Mucosa of descending colon (tissue), 3 donors: ENCODE measurements around the gene OR56A1. TPM values are rescaled to one million over a fixed set of nuclear protein-coding genes. Genes with fewer than 3 reads are reported as not detected.
"Not testable (repeated sequence)": the region's sequence is repeated elsewhere in the genome, so short reads cannot be mapped to it uniquely, and the experiment has no call there.

Source experiments
- ATAC-seq: fragments of 200-7000 bp; cut with Tn5 transposase; one replicate; pipeline ENCODE4 v1.9.1; 2020; ENCODE audit warnings: mild to moderate bottlenecking, moderate library complexity
- DNase-seq, 3 donors: peaks; one replicate each; pipeline ENCODE4 v3.0.0-alpha.2; 2020
- H3K36me3 ChIP-seq: fragments of 200-600 bp; one replicate; pipeline ENCODE4 v1.8.0; 2021; ENCODE audit warnings: low read depth, mild to moderate bottlenecking
- H3K4me1 ChIP-seq: fragments of 200-600 bp; one replicate; pipeline ENCODE4 v1.8.0; 2021; ENCODE audit warnings: low read depth, mild to moderate bottlenecking
- H3K4me3 ChIP-seq: fragments of 200-600 bp; one replicate; pipeline ENCODE4 v1.8.0; 2021; ENCODE audit warnings: mild to moderate bottlenecking
- H3K9me3 ChIP-seq: fragments of 200-600 bp; one replicate; pipeline ENCODE4 v1.8.0; 2021; ENCODE audit warnings: mild to moderate bottlenecking
- intact Hi-C, 2 donors: fragments of 100-400 bp; cut with DNase I in 1 of 2; cut with micrococcal nuclease in 1 of 2; formaldehyde crosslinking; loops; one replicate each; pipeline versions ENCODE4 v1.11.0 to v1.11.1; 2022; cut with DNase I, micrococcal nuclease
- long read RNA-seq, 2 donors: library from polyadenylated mRNA; unstranded; transcript quantifications; one replicate each; pipeline ENCODE4 v2.0.0, GENCODE V29; 2019 to 2021
- total RNA-seq, 3 donors: library from RNA; stranded (reverse); fragmentation: NEBNext Ultra II Directional in 2 of 3; extraction: Animal tissue kit (Norgen Biotek cat#: 25700) in 2 of 3; gene quantifications; one replicate each; pipeline versions ENCODE4 v1.2.1 to v1.2.4, GENCODE V29; 2021 to 2023
- TF ChIP-seq, protein P1 (sequence below): fragments of 200-600 bp; IDR thresholded peaks from one replicate; pipeline ENCODE4 v1.8.0; 2022; ENCODE audit warnings: antibody characterized with exemption, mild to moderate bottlenecking
- donor health status: DM: no; HTN: no; CAD: no; lungs with moderate emphysema.
- donor health status: DM: no; HTN: no; CAD: no.
- donor health status: DM: no; HTN: yes; CAD: no.

OR56A1 gene, protein sequence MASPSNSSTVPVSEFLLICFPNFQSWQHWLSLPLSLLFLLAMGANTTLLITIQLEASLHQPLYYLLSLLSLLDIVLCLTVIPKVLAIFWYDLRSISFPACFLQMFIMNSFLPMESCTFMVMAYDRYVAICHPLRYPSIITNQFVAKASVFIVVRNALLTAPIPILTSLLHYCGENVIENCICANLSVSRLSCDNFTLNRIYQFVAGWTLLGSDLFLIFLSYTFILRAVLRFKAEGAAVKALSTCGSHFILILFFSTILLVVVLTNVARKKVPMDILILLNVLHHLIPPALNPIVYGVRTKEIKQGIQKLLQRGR
- total RNA-seq, result under 1 TPM; 0.03 to 0.09 (median 0.05) TPM
- long read RNA-seq, donor 1, result 0 reads
- long read RNA-seq, donor 2, result 0 reads

DNA sequence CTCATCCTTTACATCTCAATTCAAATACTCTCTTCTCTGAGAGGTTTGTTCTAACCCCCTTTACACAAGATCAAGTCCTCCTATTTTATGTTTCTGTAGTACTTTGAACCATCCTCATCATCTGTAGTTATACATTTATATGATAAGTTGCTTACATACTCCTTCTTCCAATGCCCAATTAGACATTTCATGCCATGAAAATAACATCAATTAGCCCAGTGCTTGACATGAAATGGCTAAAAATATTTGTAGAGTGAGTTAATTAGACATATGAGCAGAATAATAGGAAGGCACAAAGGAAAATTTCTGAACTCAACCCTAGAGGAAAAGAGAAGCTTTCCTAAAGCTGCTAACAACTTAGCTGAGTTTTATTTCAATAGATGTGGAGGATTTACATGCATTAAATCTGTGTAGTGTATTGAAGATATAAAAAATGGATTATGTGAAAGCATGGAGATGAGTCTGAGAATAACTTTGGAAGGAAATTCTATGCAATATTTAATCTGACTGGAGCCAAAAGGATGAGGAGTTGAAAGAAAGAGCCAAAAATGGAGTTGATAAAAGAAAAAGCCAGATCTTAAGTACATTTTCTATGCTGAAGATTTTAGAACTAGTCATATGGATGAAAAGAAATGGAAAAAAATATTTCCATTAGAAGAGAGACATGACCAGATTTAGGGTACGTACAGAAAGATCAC lies at the start of gene OR56A1:
Gene OR56A1, minus strand, starts transcription at position 51 of the 698 bp plus-strand sequence. CDS start 3,066 bp downstream, outside the sequence.
- H3K9me3 ChIP-seq, result no peaks in the 10 kb centered on the region
- TF ChIP-seq, protein P1, sequence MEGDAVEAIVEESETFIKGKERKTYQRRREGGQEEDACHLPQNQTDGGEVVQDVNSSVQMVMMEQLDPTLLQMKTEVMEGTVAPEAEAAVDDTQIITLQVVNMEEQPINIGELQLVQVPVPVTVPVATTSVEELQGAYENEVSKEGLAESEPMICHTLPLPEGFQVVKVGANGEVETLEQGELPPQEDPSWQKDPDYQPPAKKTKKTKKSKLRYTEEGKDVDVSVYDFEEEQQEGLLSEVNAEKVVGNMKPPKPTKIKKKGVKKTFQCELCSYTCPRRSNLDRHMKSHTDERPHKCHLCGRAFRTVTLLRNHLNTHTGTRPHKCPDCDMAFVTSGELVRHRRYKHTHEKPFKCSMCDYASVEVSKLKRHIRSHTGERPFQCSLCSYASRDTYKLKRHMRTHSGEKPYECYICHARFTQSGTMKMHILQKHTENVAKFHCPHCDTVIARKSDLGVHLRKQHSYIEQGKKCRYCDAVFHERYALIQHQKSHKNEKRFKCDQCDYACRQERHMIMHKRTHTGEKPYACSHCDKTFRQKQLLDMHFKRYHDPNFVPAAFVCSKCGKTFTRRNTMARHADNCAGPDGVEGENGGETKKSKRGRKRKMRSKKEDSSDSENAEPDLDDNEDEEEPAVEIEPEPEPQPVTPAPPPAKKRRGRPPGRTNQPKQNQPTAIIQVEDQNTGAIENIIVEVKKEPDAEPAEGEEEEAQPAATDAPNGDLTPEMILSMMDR, result no peak
- H3K36me3 ChIP-seq, result no peaks in the 10 kb centered on the region
- H3K4me1 ChIP-seq, result no peaks in the 10 kb centered on the region
- H3K4me3 ChIP-seq, result no peak within 1 kb of the TSS
- no peak for ATAC-seq
- no peak for DNase-seq
- intact Hi-C loops, result no loop called here

DNA sequence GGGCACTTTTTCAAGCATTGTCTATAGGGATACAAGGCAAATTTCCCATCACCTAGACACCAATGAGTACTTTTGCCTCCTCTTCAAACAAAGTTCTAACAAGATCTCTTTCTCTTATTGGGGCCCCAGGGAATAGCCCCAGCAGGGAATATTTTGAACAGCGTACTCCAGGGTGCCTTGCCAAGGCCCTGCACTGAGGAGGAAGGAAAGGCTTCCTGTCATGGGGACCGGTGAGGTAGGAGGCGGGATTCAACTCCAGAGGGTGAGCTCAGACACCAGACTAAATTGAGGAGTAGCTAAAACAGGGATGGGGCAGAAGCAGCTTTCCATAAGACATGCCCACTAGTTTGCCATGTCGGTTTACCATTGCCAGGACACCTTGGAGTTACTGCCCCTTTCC lies 48.9 kb upstream of the OR56A1 start:
- no peak for DNase-seq
- H3K4me1 ChIP-seq, result no peaks in the 10 kb centered on the region
- H3K4me3 ChIP-seq, result no peak overlapping the region
- intact Hi-C loops, result no loop called here
- ATAC-seq, result no peak
- H3K9me3 ChIP-seq, result peaks cover 8% of the 10 kb centered on the region
- TF ChIP-seq, protein P1, result no peak
- no peaks in the 10 kb centered on the region for H3K36me3 ChIP-seq

DNA sequence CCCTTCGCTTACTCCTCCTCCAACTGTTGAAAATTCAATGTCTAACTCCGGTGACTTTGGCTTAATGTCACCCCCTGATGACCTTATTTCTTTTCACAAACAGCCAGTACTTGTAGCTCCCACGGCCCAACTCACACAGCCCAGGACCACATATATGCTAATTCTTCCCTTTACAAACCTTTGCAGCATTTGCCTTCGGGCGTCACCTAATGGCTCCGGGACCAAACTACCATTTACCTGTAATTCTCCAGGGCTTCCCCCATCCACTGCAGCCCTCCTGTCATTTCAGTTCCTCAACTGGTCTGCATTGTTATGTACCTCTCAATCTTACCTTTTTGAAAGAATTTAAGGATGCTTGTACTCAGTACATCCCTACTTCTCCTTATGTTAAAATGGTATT lies 47.2 kb upstream of the OR56A1 start:
- ATAC-seq (no peak), DNase-seq (no peak)
- H3K36me3 ChIP-seq, result no peaks in the 10 kb centered on the region
- no peak overlapping the region for H3K4me3 ChIP-seq
- H3K4me1 ChIP-seq, result no peaks in the 10 kb centered on the region
- peaks cover 8% of the 10 kb centered on the region for H3K9me3 ChIP-seq
- TF ChIP-seq, protein P1, result no peak
- intact Hi-C loops, result no loop called here

DNA sequence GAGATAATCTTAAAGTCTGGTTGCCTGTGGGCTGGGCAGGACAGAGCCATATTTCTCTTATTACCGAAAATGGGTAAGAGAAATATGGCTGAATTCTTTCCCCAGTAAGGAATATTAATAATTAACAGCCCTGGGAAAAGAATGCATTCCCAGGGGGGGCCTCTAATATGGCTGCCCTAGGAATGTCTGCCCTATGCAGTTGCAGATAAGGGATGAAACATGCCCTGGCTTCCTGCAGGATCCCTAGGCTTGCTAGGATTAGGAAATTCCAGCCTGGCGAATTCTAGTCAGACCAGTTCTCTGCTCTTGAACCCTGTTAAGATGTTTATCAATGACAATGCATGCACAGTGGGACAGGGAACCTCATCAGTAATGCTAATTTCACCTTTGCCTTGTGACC lies 45.9 kb upstream of the OR56A1 start:
- H3K4me3 ChIP-seq, ATAC-seq, H3K4me1 ChIP-seq, intact Hi-C loops, H3K36me3 ChIP-seq, H3K9me3 ChIP-seq, DNase-seq: not testable (repeated sequence)

DNA sequence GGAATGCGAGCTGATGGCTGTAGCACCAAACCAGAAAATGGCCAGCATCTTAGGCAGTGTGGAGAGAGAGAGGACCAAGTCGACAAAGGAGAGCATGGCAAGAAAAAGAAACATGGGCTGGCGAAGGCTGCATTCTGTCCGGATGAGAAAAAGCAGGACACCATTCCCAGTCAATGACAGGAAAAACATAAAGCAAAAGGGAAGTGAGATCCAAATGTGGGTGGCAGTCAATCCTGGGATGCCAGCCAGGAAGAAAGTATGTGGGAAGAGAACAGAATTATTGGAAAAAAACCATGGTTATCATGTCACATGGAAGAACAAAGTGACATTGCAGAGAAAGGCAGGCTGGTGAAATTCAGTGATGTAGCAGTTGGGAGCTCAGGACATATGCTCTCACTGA lies 36.9 kb upstream of the OR56A1 start:
- no peaks in the 10 kb centered on the region for H3K9me3 ChIP-seq
- DNase-seq (no peak), ATAC-seq (no peak)
- TF ChIP-seq, protein P1, result no peak
- H3K4me1 ChIP-seq, result no peaks in the 10 kb centered on the region
- no peak overlapping the region for H3K4me3 ChIP-seq
- intact Hi-C loops, result no loop called here
- H3K36me3 ChIP-seq, result no peaks in the 10 kb centered on the region

DNA sequence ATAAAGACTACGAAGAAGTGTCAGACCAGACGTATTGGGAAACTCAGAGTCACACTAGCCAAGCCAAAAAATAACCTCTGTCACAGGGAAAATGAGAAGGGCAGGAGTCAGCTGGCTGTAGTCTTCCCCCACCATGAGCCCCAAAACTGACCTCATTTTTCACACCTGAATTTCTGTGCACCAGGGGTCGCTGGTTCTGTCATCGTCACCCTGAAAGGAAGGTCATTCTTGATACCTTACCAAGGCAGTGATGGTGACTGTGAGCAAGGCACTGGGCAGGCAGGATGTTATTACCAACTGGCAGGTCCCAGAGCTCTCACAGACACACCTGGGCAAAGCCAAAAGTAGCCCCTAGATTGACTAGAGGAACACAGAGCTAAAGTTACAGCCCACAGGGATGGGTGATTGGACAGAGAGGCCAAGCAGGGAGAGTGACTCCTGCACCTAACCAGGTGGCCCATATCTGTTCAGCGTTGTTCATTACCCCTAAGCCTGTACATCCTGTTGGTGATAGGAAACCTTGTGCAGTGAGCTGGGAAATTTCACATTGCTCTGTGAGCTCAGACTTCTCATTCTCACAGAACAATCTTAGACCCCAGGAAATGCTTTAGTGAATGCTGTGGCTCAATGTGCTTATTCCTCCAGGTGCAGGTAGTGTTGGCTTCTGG lies 32.3 kb upstream of the OR56A1 start:
- ATAC-seq (no peak), DNase-seq (no peak)
- Histone ChIP-seq H3K4me3 (no peak overlapping the region), H3K9me3 (no peaks in the 10 kb centered on the region), H3K4me1 (no peaks in the 10 kb centered on the region), H3K36me3 (no peaks in the 10 kb centered on the region)
- intact Hi-C loops, result no loop called here
- TF ChIP-seq, protein P1, result no peak
